Measurements from ENCODE around the gene SH2D4B. TPM values are rescaled to one million over a fixed set of nuclear protein-coding genes. Genes with fewer than 3 reads are reported as not detected.

The SH2D4B gene
- total RNA-seq, 1 experiment from 2014 or later: 0.07 TPM

GRCh38 chr10:80582286-80582960 is 44.7 kb downstream of the SH2D4B start:
- Mint-ChIP-seq H3K9me3 (peaks cover 0 to 4% of the 10 kb centered on the region in 2 experiments; a peak in 3 of 5 replicates), H3K4me1 (peaks cover 0 to 3% of the 10 kb centered on the region in 2 experiments; a peak in 2 of 4 replicates), H3K27me3 (ENCODE audit: low read depth) (peaks cover 4% of the 10 kb centered on the region; the same call in 1 of the 2 replicates), H3K4me3 (no peak overlapping the region), H3K36me3 (ENCODE audit: insufficient read depth in 1 of 3, low read depth in 3 of 3) (peaks cover 0 to 4% (median 0%) of the 10 kb centered on the region in 3 experiments; a peak in 2 of 7 replicates), H3K27ac (no peak overlapping the region)
- H3K9me3 ChIP-seq (ENCODE audit: control insufficient read depth, low read depth, low read length): no peaks in the 10 kb centered on the region
- H3K23ac ChIP-seq (ENCODE audit: insufficient read length, low read depth, low read length): no peak overlapping the region
- no peak overlapping the region for H2BK20ac ChIP-seq (ENCODE audit: low read depth, low read length, poor library complexity, severe bottlenecking)
- H3K18ac ChIP-seq (ENCODE audit: insufficient read length, low read depth, low read length): no peak overlapping the region
- no peaks in the 10 kb centered on the region for H4K20me1 ChIP-seq (ENCODE audit: control insufficient read depth, insufficient read depth, insufficient read length)
- no peak overlapping the region for H2BK15ac ChIP-seq (ENCODE audit: low read depth, low read length)
- no peaks in the 10 kb centered on the region for H3K79me1 ChIP-seq (ENCODE audit: insufficient read depth, low read depth, low read length, poor library complexity, severe bottlenecking)
- no peak overlapping the region for H3T11ph ChIP-seq (ENCODE audit: low read length)
- H4K5ac ChIP-seq (ENCODE audit: insufficient read length, low read depth, low read length): no peak overlapping the region
- no peak overlapping the region for H3K9ac ChIP-seq (ENCODE audit: extremely low read depth, insufficient read length, low read length)
- H3K23me2 ChIP-seq (ENCODE audit: insufficient read length, low read depth, low read length, poor library complexity, severe bottlenecking): no peaks in the 10 kb centered on the region
- WGBS (ENCODE audit: extremely low coverage, insufficient read length, low lambda C conversion rate): no CpG with 5 or more reads among the region's 3 CpGs
- TF ChIP-seq CTCF (conservative IDR thresholded peaks at IDR 0.05): no peak
- no peak overlapping the region for H4K91ac ChIP-seq (ENCODE audit: insufficient read length, low read depth, low read length)
- no peak overlapping the region for H2AFZ ChIP-seq (ENCODE audit: low read length)
- H3K27ac ChIP-seq (ENCODE audit: insufficient read length, low read depth, low read length): no peak overlapping the region
- no peak overlapping the region for H3K4ac ChIP-seq (ENCODE audit: low read depth, low read length)
- no peak overlapping the region for H3K4me2 ChIP-seq (ENCODE audit: insufficient read depth, insufficient read length, low read length)
- no peaks in the 10 kb centered on the region for H3K79me2 ChIP-seq (ENCODE audit: insufficient read depth, low read length)
- no peaks in the 10 kb centered on the region for H3K27me3 ChIP-seq (ENCODE audit: insufficient read depth, low read length)
- no peak overlapping the region for H3K56ac ChIP-seq (ENCODE audit: insufficient read length, low read depth, low read length)
- H3K14ac ChIP-seq (ENCODE audit: insufficient read depth, low read length): no peak overlapping the region
- no peak overlapping the region for H2BK120ac ChIP-seq (ENCODE audit: low read depth, low read length, poor library complexity, severe bottlenecking)
- H4K8ac ChIP-seq (replicated peaks; ENCODE audit: insufficient read length, low read depth, low read length): no peak overlapping the region
- no peak for DNase-seq
- H2AK5ac ChIP-seq (ENCODE audit: insufficient read length, low read length): no peak overlapping the region
- H2BK5ac ChIP-seq (ENCODE audit: insufficient read length, low read length): no peak overlapping the region
- no peak overlapping the region for H2BK12ac ChIP-seq (ENCODE audit: insufficient read length, low read depth, low read length)
- H3K4me1 ChIP-seq (ENCODE audit: insufficient read depth, low read length): no peaks in the 10 kb centered on the region; the same call in 1 of the 2 replicates
